Spleen (tissue), 7 donors: Measurements from ENCODE around the gene MTFMT.
A peak's percentile ranks its signal among the peaks of the same experiment; 100 is the strongest.

Experiments
- POLR2A ChIP-seq, 3 donors: fragments of 450-650 bp; IDR thresholded peaks; one replicate each; pipeline ENCODE4 v1.5.1; 2017; ENCODE audit warnings: antibody characterized with exemption in 3 of 3, mild to moderate bottlenecking in 1 of 3
- POLR2AphosphoS5 ChIP-seq, 3 donors: sonication (generic); formaldehyde crosslinking; IDR thresholded peaks; one replicate each; pipeline ENCODE4 v1.5.1; 2017; ENCODE audit warnings: antibody characterized with exemption in 3 of 3
- TF ChIP-seq, protein P1 (sequence below), 11 experiments: fragments of 200-600 bp in 7 of 11; fragments of 450-650 bp in 4 of 11; sonication (generic) in 4 of 11; IDR thresholded peaks in 8 of 11; conservative IDR thresholded peaks in 3 of 11; 1 replicate in 7 of 11; 2 replicates in 4 of 11; pipeline versions ENCODE4 v1.4.0 to v1.8.0; 2016 to 2021; ENCODE audit warnings: antibody characterized with exemption in 11 of 11, inconsistent platforms in 4 of 11, mild to moderate bottlenecking in 1 of 11
- donor health status: DM: no; HTN: no; CAD: no; lungs with moderate emphysema.
- donor health status: DM: no; HTN: no; CAD: no.
- donor health status: DM: no; HTN: no; CAD: no.

GRCh38 chr15:65044724-65045481 is 15.5 kb upstream of the MTFMT start, which contains the start of gene SLC51B:
- TF ChIP-seq, protein P1, sequence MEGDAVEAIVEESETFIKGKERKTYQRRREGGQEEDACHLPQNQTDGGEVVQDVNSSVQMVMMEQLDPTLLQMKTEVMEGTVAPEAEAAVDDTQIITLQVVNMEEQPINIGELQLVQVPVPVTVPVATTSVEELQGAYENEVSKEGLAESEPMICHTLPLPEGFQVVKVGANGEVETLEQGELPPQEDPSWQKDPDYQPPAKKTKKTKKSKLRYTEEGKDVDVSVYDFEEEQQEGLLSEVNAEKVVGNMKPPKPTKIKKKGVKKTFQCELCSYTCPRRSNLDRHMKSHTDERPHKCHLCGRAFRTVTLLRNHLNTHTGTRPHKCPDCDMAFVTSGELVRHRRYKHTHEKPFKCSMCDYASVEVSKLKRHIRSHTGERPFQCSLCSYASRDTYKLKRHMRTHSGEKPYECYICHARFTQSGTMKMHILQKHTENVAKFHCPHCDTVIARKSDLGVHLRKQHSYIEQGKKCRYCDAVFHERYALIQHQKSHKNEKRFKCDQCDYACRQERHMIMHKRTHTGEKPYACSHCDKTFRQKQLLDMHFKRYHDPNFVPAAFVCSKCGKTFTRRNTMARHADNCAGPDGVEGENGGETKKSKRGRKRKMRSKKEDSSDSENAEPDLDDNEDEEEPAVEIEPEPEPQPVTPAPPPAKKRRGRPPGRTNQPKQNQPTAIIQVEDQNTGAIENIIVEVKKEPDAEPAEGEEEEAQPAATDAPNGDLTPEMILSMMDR (IDR thresholded peaks at IDR 0.05 in 8 of 11, conservative IDR thresholded peaks at IDR 0.05 in 3 of 11) = no peak
- TF ChIP-seq POLR2A (IDR thresholded peaks at IDR 0.05) (no peak), POLR2AphosphoS5 (IDR thresholded peaks at IDR 0.05) (peak in 1 of 3 donors; percentile 69)
